Measurements from ENCODE around the gene FARSA.
"Not testable (repeated sequence)": the region's sequence is repeated elsewhere in the genome, so short reads cannot be mapped to it uniquely, and the experiment has no call there.

The FARSA gene

DNA sequence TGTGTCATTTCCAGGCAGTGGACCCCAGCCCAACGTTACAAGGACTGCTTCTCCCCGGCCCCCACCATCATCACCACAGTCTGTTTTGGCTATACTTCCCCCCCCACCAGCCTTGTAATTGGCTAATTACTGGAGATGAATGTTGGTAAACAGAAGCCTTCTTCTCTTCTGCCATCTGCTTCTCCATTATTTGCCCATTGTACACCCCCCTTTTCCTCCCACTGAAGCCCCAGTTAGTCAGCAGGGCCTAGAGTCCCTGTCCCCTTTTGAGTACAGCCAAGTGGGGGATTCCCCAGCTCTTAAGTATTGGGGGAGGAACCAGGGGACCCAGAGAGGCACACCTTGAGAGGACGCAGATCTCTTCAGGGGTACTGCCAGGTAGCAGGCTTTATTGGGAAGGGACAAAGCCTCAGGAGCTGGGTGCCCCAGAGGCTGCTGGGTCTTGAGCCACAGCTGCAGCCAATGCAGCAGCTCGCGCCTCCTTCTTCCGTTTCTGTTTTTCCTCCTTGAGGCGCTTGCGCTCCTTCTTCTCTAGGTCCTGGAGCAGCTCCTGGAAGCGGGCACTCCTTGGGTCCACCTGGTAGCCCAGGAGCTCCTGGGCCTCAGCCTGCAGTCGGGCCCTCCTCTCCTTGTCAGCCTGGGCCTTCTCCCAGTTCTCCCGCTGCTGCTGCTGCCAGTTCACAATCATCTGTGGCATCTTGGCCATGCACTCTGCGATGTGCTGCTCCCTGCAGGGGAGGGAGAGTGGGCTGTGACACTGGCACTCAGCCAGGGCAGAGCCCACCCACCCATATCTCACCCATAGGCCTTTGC lies 20.5 kb upstream of the FARSA start:
- DNase-seq (ENCODE audit: low read depth in 2 of 2) = no peak

GRCh38 chr19:12953138-12953798 lies 19.8 kb upstream of the FARSA start:
- no peak for DNase-seq (ENCODE audit: low read depth in 2 of 2)

DNA sequence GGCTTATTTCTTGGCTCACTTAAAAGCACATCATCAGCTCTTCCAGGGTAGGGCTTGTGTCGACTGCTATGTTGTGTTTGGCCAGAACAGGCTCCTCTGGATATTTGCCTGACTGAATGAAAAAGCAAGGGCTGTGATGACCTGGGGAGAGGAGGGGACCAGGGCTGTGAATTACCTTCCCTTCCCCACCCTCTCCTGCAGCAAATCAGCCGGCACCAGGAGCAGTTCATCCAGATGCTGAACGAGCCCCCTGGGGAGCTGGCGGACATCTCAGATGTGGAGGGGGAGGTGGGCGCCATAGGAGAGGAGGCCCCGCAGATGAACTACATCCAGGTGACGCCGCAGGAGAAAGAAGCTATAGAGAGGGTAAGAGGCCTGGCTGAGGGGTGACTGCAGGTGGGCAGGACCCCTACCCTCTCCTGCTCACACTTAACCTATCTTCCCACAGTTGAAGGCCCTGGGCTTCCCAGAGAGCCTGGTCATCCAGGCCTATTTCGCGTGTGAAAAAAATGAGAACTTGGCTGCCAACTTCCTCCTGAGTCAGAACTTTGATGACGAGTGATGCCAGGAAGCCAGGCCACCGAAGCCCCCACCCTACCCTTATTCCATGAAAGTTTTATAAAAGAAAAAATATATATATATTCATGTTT lies 19.1 kb upstream of the FARSA start:
- DNase-seq (ENCODE audit: low read depth in 2 of 2) = no peak

GRCh38 chr19:12952050-12952449 lies 18.5 kb upstream of the FARSA start:
- DNase-seq (ENCODE audit: low read depth in 2 of 2) = not testable (repeated sequence)

DNA sequence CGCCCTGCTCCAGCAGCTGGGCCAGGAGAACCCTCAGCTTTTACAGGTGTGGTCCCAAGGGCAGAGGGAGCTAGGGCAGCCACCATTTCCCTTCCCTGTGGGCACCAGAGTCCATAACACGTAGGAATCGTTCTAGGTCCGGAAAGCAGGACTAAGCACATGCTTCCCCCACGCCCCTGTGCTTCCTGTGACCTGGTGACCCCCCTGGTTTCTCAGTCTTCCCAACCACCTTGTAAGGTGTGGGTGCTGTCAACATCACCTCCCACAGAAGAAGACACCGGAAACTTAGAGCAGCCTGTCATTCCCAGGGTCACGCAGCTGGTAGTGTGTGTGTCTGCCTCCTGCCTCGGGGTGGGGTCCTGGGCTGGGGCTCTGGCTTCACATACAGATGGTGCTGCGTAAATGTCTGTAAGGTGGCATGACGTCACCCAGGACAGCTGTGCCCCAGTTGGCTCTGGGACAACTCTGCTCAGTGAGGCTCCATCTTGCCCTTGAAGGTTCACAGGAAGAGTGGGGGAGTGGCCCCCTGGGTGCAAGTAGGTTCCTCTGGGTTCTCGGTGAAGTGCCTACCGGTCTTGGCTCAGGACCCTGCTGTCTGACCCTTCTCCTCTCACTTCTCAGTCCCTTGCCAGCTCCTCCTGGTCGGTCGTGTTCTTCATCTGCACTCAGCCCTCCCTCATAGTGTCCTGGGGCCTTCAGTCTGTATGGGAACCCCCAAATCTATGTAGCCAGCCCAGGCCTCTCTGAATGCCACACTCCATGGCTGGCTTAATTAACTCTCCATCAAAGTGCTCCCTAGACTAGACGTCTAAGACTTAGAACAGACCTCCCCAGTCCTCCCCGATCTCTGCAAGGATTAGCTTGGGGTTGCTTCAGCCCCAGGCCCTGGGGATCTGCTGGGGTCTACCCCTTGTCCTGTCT lies 16.1 kb upstream of the FARSA start:
- DNase-seq (ENCODE audit: low read depth in 2 of 2) = no peak

DNA sequence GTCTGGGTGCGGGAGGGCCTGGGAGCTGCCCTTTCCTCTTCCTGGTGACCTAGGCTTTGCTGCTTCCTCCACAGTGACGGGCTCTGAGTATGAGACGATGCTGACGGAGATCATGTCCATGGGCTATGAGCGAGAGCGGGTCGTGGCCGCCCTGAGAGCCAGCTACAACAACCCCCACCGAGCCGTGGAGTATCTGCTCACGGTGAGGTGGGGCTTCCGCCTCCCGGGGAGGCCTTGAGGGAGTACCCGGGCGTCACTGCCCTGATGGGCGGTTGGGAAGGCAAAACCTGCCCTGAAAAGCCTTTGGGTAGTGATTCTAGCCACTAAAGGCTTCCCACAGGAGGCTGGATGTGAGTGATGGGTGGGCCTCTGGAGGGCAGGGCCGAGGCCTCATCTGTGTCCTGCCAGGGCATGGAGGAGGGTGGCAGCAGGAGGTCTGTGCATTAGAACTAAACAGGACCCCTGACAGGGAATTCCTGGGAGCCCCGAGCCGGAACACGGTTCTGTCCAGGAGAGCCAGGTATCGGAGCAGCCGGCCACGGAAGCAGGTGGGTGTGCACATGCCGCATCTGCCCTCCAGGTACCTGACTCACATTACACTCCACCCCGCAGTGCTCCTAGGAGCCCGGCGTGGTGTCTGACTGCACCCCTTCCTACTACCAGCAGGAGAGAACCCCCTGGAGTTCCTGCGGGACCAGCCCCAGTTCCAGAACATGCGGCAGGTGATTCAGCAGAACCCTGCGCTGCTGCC lies 15.3 kb upstream of the FARSA start:
- DNase-seq (ENCODE audit: low read depth in 2 of 2) = no peak

GRCh38 chr19:12947702-12948611 lies 14.4 kb upstream of the FARSA start:
- DNase-seq (ENCODE audit: low read depth in 2 of 2) = no peak

DNA sequence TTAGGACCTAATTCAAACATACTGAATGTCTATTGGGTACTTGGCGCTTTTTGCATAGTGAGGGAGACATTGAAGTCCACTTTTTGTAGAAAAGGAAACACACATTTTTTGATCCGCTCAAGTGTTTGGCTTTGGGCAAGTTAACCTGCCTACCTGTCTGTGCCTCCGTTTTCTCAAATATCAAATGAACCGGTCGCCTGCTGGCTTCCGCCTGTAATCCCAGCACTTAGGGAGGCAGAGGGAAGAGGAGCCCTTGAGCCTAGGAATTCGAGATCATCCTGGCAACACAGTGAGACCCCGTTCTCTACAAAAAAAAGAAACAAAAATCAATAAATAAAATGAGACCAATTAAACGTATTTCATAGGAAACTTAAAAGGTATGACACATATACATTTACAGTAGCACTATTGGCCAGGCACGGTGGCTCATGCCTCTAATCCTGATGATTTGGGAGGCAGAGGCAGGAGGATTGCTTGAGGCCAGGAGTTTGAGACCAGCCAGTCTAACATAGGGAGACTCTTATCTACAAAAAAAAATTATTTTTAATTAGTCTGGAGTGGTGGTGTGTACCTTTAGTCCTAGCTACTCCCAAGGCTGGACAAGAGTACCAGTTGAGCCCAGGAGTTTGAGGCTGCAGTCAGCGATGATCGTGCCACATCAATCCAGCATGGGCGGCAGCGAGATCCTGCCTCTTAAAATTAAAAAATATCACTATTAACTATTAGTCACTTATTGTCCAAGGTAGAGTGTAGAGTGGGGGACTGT lies 13.4 kb upstream of the FARSA start:
- DNase-seq (ENCODE audit: low read depth in 2 of 2) = no peak

DNA sequence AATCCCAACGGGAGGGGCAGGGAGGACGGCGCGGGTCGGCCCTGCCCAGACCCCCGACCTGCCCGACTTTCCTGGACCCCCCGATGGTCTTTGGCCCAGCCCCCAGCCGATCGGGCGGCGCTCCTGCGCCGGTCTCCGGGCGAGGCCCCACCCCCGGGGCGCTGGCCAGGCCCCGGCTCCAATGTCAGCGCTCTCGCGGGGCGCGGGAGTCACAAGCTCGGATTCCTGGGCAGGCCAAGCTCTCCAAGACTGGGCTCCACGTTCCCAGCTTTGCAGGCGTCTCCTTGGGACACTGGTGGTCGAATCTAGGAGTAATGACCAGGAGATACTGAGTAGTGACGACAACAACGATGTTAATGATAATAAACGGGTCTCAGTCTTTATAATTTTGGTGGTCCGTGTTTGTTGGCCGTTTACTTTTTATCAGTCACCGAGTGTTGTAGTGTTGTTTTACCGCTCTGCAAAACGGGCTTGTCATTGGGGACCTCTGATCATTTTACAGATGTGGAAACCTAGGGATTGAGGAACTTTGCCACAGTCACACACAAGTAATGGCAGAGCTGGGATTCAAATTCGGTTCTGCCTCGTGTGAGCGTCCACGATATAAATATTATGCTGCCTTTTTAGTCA lies 12.7 kb upstream of the FARSA start:
- DNase-seq (ENCODE audit: low read depth in 2 of 2) = peak in 1 of 2 donors; percentile 48

- peak; percentile 94 to 97 for DNase-seq (ENCODE audit: low read depth in 2 of 2)
Measured at GRCh38 chr19:12945479-12946091, 12.1 kb upstream of the FARSA start, which contains the start of gene RAD23A. TSS of gene RAD23A (plus strand) at chr19:12945862. CDS start at chr19:12945949, 87 bp downstream.

GRCh38 chr19:12944104-12944674 lies 10.7 kb upstream of the FARSA start:
- no peak for DNase-seq (ENCODE audit: low read depth in 2 of 2)

DNA sequence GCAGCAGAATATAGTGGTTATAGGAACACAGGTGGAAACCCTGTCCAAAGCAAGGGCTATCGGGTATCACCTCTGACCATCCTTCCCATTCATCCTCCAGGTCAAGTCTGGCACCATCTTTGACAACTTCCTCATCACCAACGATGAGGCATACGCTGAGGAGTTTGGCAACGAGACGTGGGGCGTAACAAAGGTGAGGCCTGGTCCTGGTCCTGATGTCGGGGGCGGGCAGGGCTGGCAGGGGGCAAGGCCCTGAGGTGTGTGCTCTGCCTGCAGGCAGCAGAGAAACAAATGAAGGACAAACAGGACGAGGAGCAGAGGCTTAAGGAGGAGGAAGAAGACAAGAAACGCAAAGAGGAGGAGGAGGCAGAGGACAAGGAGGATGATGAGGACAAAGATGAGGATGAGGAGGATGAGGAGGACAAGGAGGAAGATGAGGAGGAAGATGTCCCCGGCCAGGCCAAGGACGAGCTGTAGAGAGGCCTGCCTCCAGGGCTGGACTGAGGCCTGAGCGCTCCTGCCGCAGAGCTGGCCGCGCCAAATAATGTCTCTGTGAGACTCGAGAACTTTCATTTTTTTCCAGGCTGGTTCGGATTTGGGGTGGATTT lies 10.0 kb upstream of the FARSA start:
- DNase-seq (ENCODE audit: low read depth in 2 of 2) = no peak

- no peak for DNase-seq (ENCODE audit: low read depth in 2 of 2)
Measured at GRCh38 chr19:12940897-12941296, 7.4 kb upstream of the FARSA start.

DNA sequence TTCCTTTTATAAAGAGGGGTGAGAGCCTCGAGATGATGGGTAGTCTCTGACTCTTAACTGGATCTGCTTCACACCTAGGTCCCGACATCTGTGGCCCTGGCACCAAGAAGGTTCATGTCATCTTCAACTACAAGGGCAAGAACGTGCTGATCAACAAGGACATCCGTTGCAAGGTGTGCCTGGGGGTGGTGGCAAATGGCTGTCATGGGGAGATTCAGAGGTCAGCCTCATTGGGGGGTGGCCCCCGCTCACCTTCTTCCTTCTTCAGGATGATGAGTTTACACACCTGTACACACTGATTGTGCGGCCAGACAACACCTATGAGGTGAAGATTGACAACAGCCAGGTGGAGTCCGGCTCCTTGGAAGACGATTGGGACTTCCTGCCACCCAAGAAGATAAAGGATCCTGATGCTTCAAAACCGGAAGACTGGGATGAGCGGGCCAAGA lies 6.5 kb upstream of the FARSA start:
- DNase-seq (ENCODE audit: low read depth in 2 of 2) = no peak

DNA sequence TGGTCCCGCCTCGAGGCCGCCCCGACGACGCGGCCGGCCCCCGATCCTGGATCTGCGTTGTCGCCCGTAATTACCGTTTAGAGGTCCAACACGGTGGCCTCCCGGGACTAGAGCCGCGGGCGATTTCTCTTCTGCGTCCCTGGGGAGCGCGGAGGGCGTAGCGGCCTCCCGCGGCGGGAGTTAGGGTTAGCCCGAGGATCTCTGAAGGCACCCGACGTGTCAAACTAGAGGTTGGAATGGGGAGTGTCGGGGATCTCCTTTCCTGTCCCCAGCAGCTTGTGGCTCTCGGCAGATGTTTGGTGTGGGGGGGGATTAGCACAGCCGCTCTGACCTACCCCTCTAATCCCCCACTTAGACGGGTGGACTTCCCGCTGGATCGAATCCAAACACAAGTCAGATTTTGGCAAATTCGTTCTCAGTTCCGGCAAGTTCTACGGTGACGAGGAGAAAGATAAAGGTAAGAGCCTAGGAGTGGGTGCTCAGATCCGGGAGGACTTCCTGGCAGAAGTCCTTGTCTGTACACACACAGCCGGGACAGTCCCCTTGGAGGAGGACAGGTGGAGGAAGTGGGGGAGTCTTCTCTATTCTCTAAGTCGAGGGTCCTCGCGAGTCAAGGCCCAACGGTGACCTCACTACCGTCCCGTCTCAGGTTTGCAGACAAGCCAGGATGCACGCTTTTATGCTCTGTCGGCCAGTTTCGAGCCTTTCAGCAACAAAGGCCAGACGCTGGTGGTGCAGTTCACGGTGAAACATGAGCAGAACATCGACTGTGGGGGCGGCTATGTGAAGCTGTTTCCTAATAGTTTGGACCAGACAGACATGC lies 5.5 kb upstream of the FARSA start:
- DNase-seq (ENCODE audit: low read depth in 2 of 2) = peak in 1 of 2 donors; percentile 26

All from stimulated activated CD8-positive, alpha-beta memory T cell treated with anti-CD3 and anti-CD28 coated beads, Interleukin-7, amount 100 ng/mL, for 4 hours (primary cell).